Astrocyte of the spinal cord (primary cell): Measurements from ENCODE around the gene BCKDK.

Experiments used
- DNase-seq: peaks from one replicate; pipeline ENCODE4 v3.0.0; 2011; ENCODE audit warnings: low read depth, low spot score
- H3K4me3 ChIP-seq: 2 replicates; pipeline ENCODE4 v1.5.1; 2011; ENCODE audit warnings: low read depth, mild to moderate bottlenecking, low read length, moderate library complexity
- in situ Hi-C: cut with HindIII; loops from 2 replicates; pipeline ENCODE4 v1.10.0; 2017; ENCODE audit warnings: low sequenced_read_pairs
- TF ChIP-seq, protein P1 (sequence below): IDR thresholded peaks from 2 replicates; pipeline ENCODE4 v1.5.1; 2012; ENCODE audit warnings: low read depth, mild to moderate bottlenecking, low read length, inconsistent platforms

Gene BCKDK

GRCh38 chr16:31131416-31131815, 23.2 kb downstream of the BCKDK start:
- TF ChIP-seq, protein P1, sequence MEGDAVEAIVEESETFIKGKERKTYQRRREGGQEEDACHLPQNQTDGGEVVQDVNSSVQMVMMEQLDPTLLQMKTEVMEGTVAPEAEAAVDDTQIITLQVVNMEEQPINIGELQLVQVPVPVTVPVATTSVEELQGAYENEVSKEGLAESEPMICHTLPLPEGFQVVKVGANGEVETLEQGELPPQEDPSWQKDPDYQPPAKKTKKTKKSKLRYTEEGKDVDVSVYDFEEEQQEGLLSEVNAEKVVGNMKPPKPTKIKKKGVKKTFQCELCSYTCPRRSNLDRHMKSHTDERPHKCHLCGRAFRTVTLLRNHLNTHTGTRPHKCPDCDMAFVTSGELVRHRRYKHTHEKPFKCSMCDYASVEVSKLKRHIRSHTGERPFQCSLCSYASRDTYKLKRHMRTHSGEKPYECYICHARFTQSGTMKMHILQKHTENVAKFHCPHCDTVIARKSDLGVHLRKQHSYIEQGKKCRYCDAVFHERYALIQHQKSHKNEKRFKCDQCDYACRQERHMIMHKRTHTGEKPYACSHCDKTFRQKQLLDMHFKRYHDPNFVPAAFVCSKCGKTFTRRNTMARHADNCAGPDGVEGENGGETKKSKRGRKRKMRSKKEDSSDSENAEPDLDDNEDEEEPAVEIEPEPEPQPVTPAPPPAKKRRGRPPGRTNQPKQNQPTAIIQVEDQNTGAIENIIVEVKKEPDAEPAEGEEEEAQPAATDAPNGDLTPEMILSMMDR = no peak
- in situ Hi-C loops = no loop called here
- DNase-seq = no peak
- no peak overlapping the region for H3K4me3 ChIP-seq

- DNase-seq = no peak
- no peak overlapping the region for H3K4me3 ChIP-seq
- in situ Hi-C loops = no loop called here
- TF ChIP-seq, protein P1 = no peak
Measured at GRCh38 chr16:31131841-31132271, 23.7 kb downstream of the BCKDK start.

- TF ChIP-seq, protein P1 = no peak
- in situ Hi-C loops = no loop called here
- no peak for DNase-seq
- H3K4me3 ChIP-seq = no peak overlapping the region
Measured at GRCh38 chr16:31132303-31132979, 24.3 kb downstream of the BCKDK start.

- in situ Hi-C loops = no loop called here
- TF ChIP-seq, protein P1 = no peak
- no peak for DNase-seq
- H3K4me3 ChIP-seq = no peak overlapping the region
Measured at GRCh38 chr16:31133046-31133501, 24.9 kb downstream of the BCKDK start.

- in situ Hi-C loops = no loop called here
- DNase-seq = no peak
- no peak overlapping the region for H3K4me3 ChIP-seq
- TF ChIP-seq, protein P1 = no peak
Measured at GRCh38 chr16:31134091-31134571, 25.9 kb downstream of the BCKDK start.

DNA sequence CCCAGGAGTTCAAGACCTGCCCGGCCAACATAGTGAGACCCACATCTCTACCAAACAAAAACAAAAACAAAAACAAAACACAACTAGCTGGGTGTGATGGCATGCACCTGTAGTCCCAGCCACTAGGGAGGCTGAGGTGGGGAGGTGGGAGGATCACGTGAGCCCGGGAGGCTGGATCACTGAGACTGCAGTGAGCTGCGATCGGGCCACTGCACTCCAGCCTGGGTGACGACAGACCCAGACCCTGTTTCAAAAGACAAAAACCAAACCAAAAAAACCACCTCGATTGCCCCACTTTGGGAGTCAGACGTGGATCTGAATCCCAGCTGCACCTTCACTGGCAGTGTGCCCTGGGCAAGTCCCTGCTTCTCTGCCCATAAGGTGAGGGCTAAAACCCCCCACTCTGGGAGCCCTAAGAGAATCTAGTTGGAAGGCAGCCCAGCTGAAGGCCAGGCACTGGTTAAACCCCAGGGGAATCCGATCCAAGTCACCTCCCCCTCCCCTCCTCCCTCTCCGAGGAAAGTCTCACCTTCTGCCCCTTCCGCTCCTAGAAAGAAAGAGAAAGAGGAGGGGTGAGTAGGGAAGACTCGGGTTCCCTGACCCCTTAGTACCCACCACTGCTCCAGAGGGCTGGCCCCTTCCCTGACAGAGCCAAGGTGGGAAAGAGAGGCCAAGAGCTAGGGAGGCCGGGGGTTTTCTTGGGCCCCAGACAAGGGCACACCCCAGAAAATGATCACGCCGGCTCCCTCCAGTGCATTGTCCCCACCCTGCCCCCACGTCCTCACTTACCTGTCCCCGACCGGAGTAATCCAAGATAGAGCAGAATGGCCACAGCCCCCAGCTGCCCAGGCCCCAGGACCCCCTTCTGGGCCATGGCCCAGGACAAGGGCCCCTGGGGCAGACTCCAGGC, 26.7 kb downstream of the BCKDK start:
- in situ Hi-C loops = no loop called here
- no peak overlapping the region for H3K4me3 ChIP-seq
- DNase-seq = no peak
- TF ChIP-seq, protein P1 = no peak
